K562 (cell line): ENCODE measurements around the gene ARFGEF3. TPM values are rescaled to one million over a fixed set of nuclear protein-coding genes. Genes with fewer than 3 reads are reported as not detected.

Experiments
- ATAC-seq: fragments of 200-7000 bp; cut with Tn5 transposase; 3 replicates; pipeline ENCODE4 v1.9.1; 2020; ENCODE audit warnings: moderate library complexity
- BruUV-seq: library from RNA; stranded (reverse); fragments of 400-500 nt; replicated peaks from 2 replicates; lab custom pipeline; 2021; lab: Mats Ljungman, UMichigan
- CTCF ChIA-PET: fragments of 300-600 bp; formaldehyde crosslinking; extraction: SDS; loops from one replicate; lab custom pipeline; 2021; ENCODE audit warnings: low intra/inter-chr PET ratio; lab: Yijun Ruan, JAX
- POLR2A ChIA-PET: fragments of 300-600, 350-650 bp; sonication (Branson Sonifier 250); formaldehyde crosslinking; extraction: SDS; loops from one replicate; lab custom pipeline; 2021; ENCODE audit warnings: antibody characterized with exemption, inconsistent platforms; lab: Yijun Ruan, JAX
- DNase-seq, 4 experiments: peaks; one replicate each; pipeline versions ENCODE4 v3.0.0 to v3.0.0-alpha.2; 2011 to 2018; ENCODE audit warnings: low spot score in 3 of 4, mixed read lengths in 3 of 4; ENCODE audit errors: extremely low read depth in 1 of 4
- FAIRE-seq: peaks from 2 replicates; lab custom pipeline; 2011; peaks lifted over from hg19 to GRCh38; lab: Jason Lieb, UNC
- H2AFZ ChIP-seq: 2 replicates; pipeline ENCODE4 v1.6.0; 2011; ENCODE audit warnings: low read depth, low read length, control low read depth, inconsistent platforms
- H3K27ac ChIP-seq: fragments of 200-600 bp; 3 replicates; pipeline ENCODE4 v1.8.0; 2011; ENCODE audit warnings: low read depth, mild to moderate bottlenecking, control low read depth, inconsistent platforms, low read length, moderate library complexity, mixed read lengths; ENCODE audit errors: extremely low read depth
- H3K27me3 ChIP-seq, 2 experiments: fragments of 300-600 bp in 1 of 2; 2 replicates in 1 of 2; 3 replicates in 1 of 2; pipeline versions ENCODE4 v1.6.0 to v1.8.0; 2011; ENCODE audit warnings: inconsistent platforms in 2 of 2, low read length in 2 of 2, mild to moderate bottlenecking in 1 of 2, mixed read lengths in 1 of 2, moderate library complexity in 1 of 2; ENCODE audit not compliant: control insufficient read depth in 2 of 2, insufficient read depth in 2 of 2
- H3K36me3 ChIP-seq: fragments of 300-600 bp; 3 replicates; pipeline ENCODE4 v1.8.0; 2011; ENCODE audit warnings: mild to moderate bottlenecking, low read length, inconsistent platforms; ENCODE audit not compliant: control insufficient read depth, insufficient read depth
- H3K4me1 ChIP-seq, 2 experiments: fragments of 200-600 bp in 1 of 2; replicated peaks in 1 of 2; 2 replicates in 1 of 2; 3 replicates in 1 of 2; pipeline versions ENCODE4 v1.5.1 to v1.8.0; 2011; ENCODE audit warnings: inconsistent platforms in 2 of 2, low read length in 2 of 2, mild to moderate bottlenecking in 1 of 2, mixed read lengths in 1 of 2, moderate library complexity in 1 of 2; ENCODE audit not compliant: control insufficient read depth in 2 of 2, insufficient read depth in 2 of 2
- H3K4me2 ChIP-seq: 2 replicates; pipeline ENCODE4 v1.6.1; 2011; ENCODE audit warnings: low read length, control low read depth, inconsistent platforms, mixed read lengths; ENCODE audit not compliant: insufficient read depth
- H3K4me3 ChIP-seq: fragments of 200-600 bp; sonication (generic), shearing (Covaris generic); 2 replicates; pipeline ENCODE4 v1.5.1; 2016; ENCODE audit warnings: control low read depth, inconsistent platforms
- H3K79me2 ChIP-seq: fragments of 200-600 bp; 3 replicates; pipeline ENCODE4 v1.8.0; 2011; ENCODE audit warnings: low read length, inconsistent platforms; ENCODE audit not compliant: control insufficient read depth, insufficient read depth
- H3K9ac ChIP-seq, 2 experiments: 2 replicates each; pipeline versions ENCODE4 v1.6.0 to v1.6.1; 2011; ENCODE audit warnings: low read depth in 2 of 2, low read length in 2 of 2, control low read depth in 1 of 2, inconsistent platforms in 1 of 2, mild to moderate bottlenecking in 1 of 2, mixed read lengths in 1 of 2; ENCODE audit not compliant: insufficient read depth in 1 of 2
- H3K9me1 ChIP-seq: one replicate; pipeline ENCODE4 v1.6.0; 2011; ENCODE audit warnings: inconsistent platforms, mild to moderate bottlenecking, low read length, moderate library complexity; ENCODE audit not compliant: control insufficient read depth, insufficient read depth
- H3K9me3 ChIP-seq: replicated peaks from 2 replicates; pipeline ENCODE4 v1.5.1; 2011; ENCODE audit warnings: low read depth, low read length, inconsistent platforms; ENCODE audit not compliant: control insufficient read depth, insufficient read depth
- H4K20me1 ChIP-seq: replicated peaks from 2 replicates; pipeline ENCODE4 v1.6.1; 2011; ENCODE audit warnings: low read length, inconsistent platforms, mixed read lengths; ENCODE audit not compliant: control insufficient read depth, insufficient read depth
- ATF7 ChIP-seq: fragments of 450-650 bp; IDR thresholded peaks from 2 replicates; pipeline ENCODE4 v1.7.1; 2014; ENCODE audit warnings: mild to moderate bottlenecking, moderate library complexity
- CTBP1 ChIP-seq: fragments of 450-650 bp; IDR thresholded peaks from 2 replicates; pipeline ENCODE4 v1.6.1; 2016; ENCODE audit warnings: borderline replicate concordance
- IFI16 ChIP-seq: fragments of 250-450 bp; sonication (Bioruptor Pico); IDR thresholded peaks from 2 replicates; pipeline ENCODE4 v2.1.2; 2022; ENCODE audit warnings: mild to moderate bottlenecking, inconsistent platforms
- NELFE ChIP-seq: IDR thresholded peaks from 2 replicates; pipeline ENCODE4 v1.6.1; 2011; ENCODE audit warnings: mild to moderate bottlenecking; ENCODE audit not compliant: insufficient read depth, insufficient read length
- OTX1 ChIP-seq: fragments of 450-650 bp; formaldehyde crosslinking; IDR thresholded peaks from 2 replicates; pipeline ENCODE4 v1.4.0; 2022; ENCODE audit warnings: mild to moderate bottlenecking
- RAD21 ChIP-seq, 2 experiments: fragments of 250-450 bp in 1 of 2; fragments of 450-650 bp in 1 of 2; sonication (Bioruptor Pico) in 1 of 2; formaldehyde crosslinking in 1 of 2; IDR thresholded peaks in 1 of 2; conservative IDR thresholded peaks in 1 of 2; 2 replicates each; pipeline versions ENCODE4 v1.4.0 to v1.8.0; 2020 to 2022; ENCODE audit warnings: mild to moderate bottlenecking in 2 of 2, moderate library complexity in 1 of 2
- SMC3 ChIP-seq: conservative IDR thresholded peaks from 2 replicates; pipeline ENCODE4 v1.6.1; 2011; ENCODE audit warnings: low read depth, low read length, improper control_type of control experiment; ENCODE audit not compliant: insufficient read depth
- WGBS: fragments of 100-300 bp; shearing (Covaris generic); methylation state at CpG from one replicate; pipeline ENCODE4 v1.1.6; 2016; ENCODE audit warnings: low coverage, mixed read lengths; ENCODE audit not compliant: insufficient coverage; ENCODE audit errors: missing lambda C conversion rate; 5-methylcytosine and 5-hydroxymethylcytosine counted together
- in situ Hi-C: fragments of 300-500 bp; cut with MboI; formaldehyde crosslinking; loops from 4 replicates; pipeline ENCODE4 v1.15.0; 2018; ENCODE audit warnings: inconsistent platforms, mixed read lengths
- intact Hi-C: fragments of 100-400 bp; cut with micrococcal nuclease; formaldehyde crosslinking; loops from 2 replicates; pipeline ENCODE4 v1.14.2; 2022
- polyA plus RNA-seq, 8 experiments: library from polyadenylated mRNA; depleted of rRNA in 4 of 8; stranded (reverse) in 5 of 8; unstranded in 3 of 8; fragments of >200 nt; fragmentation: Nextera tagmentation in 2 of 8; fragmentation: Illumina TruSeq in 1 of 8; extraction: Ambion mirVana in 2 of 8; extraction: Trizol in 1 of 8; gene quantifications; 2 replicates each; pipeline versions ENCODE4 v1.2.1 to v1.2.3, GENCODE V29; 2011 to 2014; ENCODE audit warnings: inconsistent platforms in 1 of 8, missing spikeins in 1 of 8
- total RNA-seq, 7 experiments: library from RNA; depleted of rRNA in 6 of 7; stranded (reverse); fragments of >200 nt in 6 of 7; fragmentation: Illumina TruSeq in 2 of 7; extraction: Trizol in 2 of 7; gene quantifications; 2 replicates each; pipeline versions ENCODE4 v1.2.1 to v1.2.3, GENCODE V29; 2011 to 2021; ENCODE audit warnings: low replicate concordance in 1 of 7
- TF ChIP-seq, protein P1 (sequence below), 3 experiments: IDR thresholded peaks in 2 of 3; conservative IDR thresholded peaks in 1 of 3; 2 replicates each; pipeline ENCODE4 v1.5.1; 2011 to 2012; ENCODE audit warnings: low read length in 3 of 3, mild to moderate bottlenecking in 3 of 3, control low read depth in 2 of 3, improper control_type of control experiment in 1 of 3, inconsistent platforms in 1 of 3, low read depth in 1 of 3, mixed read lengths in 1 of 3, moderate library complexity in 1 of 3; ENCODE audit not compliant: insufficient read depth in 2 of 3

ARFGEF3 gene
- total and polyA plus RNA-seq, 9 of the 15 experiments (the other 6 are each of a cell fraction or from before 2014, with no cell fraction given) = under 0.01 to 0.02 TPM; not detected in 7

GRCh38 chr6:138277835-138278234 lies 116.1 kb downstream of the ARFGEF3 start:
- ATAC-seq (no peak), DNase-seq (no peak), FAIRE-seq (no peak)
- Histone ChIP-seq H3K27ac (no peak overlapping the region), H2AFZ (no peak overlapping the region), H3K9ac (no peak overlapping the region), H3K9me3 (no peaks in the 10 kb centered on the region), H3K4me1 (no peaks in the 10 kb centered on the region), H3K4me3 (no peak overlapping the region), H3K9me1 (no peaks in the 10 kb centered on the region), H3K4me2 (no peak overlapping the region), H4K20me1 (no peaks in the 10 kb centered on the region; the same call in 1 of the 2 replicates), H3K27me3 (peaks cover 14 to 46% of the 10 kb centered on the region in 2 experiments; a peak in 3 of 5 replicates), H3K36me3 (no peaks in the 10 kb centered on the region), H3K79me2 (no peaks in the 10 kb centered on the region)
- no TSS peak for BruUV-seq
- POLR2A ChIA-PET = no interaction called here
- TF ChIP-seq ATF7 (no peak), NELFE (no peak), CTBP1 (no peak)
- intact Hi-C loops (no loop called here), in situ Hi-C loops (no loop called here)
- CTCF ChIA-PET = no interaction called here
- 1% methylated on average over 4 of the region's 4 CpGs for WGBS

DNA sequence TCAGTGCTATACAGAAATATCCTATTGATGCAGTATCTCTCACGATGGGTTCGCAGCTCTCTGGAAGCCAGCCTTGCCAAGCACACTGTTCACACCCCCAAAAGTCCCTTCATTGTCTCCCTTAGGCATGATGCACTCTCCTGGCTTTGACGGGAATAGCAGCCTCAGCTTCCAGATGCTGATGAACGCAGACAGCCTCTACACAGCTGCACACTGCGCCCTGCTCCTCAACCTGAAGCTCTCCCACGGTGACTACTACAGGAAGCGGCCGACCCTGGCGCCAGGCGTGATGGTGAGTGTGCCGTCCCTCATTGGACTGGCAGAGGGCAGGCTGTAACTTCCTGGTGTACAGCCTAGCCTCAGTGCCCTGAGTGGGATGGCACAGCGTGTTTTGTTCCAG lies 116.6 kb downstream of the ARFGEF3 start:
- no peaks in the 10 kb centered on the region for H3K9me1 ChIP-seq
- no peaks in the 10 kb centered on the region for H3K4me1 ChIP-seq
- in situ Hi-C loops (no loop called here), intact Hi-C loops (no loop called here)
- ATAC-seq (peak; percentile 80), DNase-seq (peak in 2 of 4 experiments; percentile 19 to 20), FAIRE-seq (peak; percentile 46)
- BruUV-seq = no TSS peak
- peaks cover 14 to 48% of the 10 kb centered on the region in 2 experiments; a peak in 3 of 5 replicates for H3K27me3 ChIP-seq
- no peak overlapping the region for H3K27ac ChIP-seq
- no peak overlapping the region for H2AFZ ChIP-seq
- CTCF ChIA-PET = no interaction called here
- H3K79me2 ChIP-seq = no peaks in the 10 kb centered on the region
- 0% methylated on average over 12 of the region's 12 CpGs for WGBS
- H3K9ac ChIP-seq = no peak overlapping the region
- TF ChIP-seq, protein P1, sequence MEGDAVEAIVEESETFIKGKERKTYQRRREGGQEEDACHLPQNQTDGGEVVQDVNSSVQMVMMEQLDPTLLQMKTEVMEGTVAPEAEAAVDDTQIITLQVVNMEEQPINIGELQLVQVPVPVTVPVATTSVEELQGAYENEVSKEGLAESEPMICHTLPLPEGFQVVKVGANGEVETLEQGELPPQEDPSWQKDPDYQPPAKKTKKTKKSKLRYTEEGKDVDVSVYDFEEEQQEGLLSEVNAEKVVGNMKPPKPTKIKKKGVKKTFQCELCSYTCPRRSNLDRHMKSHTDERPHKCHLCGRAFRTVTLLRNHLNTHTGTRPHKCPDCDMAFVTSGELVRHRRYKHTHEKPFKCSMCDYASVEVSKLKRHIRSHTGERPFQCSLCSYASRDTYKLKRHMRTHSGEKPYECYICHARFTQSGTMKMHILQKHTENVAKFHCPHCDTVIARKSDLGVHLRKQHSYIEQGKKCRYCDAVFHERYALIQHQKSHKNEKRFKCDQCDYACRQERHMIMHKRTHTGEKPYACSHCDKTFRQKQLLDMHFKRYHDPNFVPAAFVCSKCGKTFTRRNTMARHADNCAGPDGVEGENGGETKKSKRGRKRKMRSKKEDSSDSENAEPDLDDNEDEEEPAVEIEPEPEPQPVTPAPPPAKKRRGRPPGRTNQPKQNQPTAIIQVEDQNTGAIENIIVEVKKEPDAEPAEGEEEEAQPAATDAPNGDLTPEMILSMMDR (IDR thresholded peaks at IDR 0.05 in 2 of 3, conservative IDR thresholded peaks at IDR 0.05 in 1 of 3; ENCODE audit: insufficient read depth in 2 of 3, low read depth in 1 of 3, low read length in 3 of 3) = peak; percentile 32 to 38 (median 37); a peak in 3 of 6 replicates
- TF ChIP-seq SMC3 (0 out of 2 replicates have a peak, but pooled peaks have one; percentile 15), IFI16 (no peak), OTX1 (CRISPR knock-in tag) (no peak), RAD21 (CRISPR knock-in tag; conservative IDR thresholded peaks at IDR 0.05 in 1 of 2, IDR thresholded peaks at IDR 0.05 in 1 of 2) (peak in 1 of 2 experiments; percentile 37; a peak in 2 of 4 replicates)
- no peak overlapping the region for H3K4me3 ChIP-seq
- H4K20me1 ChIP-seq = no peaks in the 10 kb centered on the region; the same call in 1 of the 2 replicates
- H3K9me3 ChIP-seq = no peaks in the 10 kb centered on the region
- POLR2A ChIA-PET = no interaction called here
- no peak overlapping the region for H3K4me2 ChIP-seq
- no peaks in the 10 kb centered on the region for H3K36me3 ChIP-seq
